GM12878 (cell line): Measurements from ENCODE around the gene UBE2F. TPM values are rescaled to one million over a fixed set of nuclear protein-coding genes. Genes with fewer than 3 reads are reported as not detected.
A peak's percentile ranks its signal among the peaks of the same experiment; 100 is the strongest.
"Not testable (repeated sequence)": the region's sequence is repeated elsewhere in the genome, so short reads cannot be mapped to it uniquely, and the experiment has no call there.

ENCODE experiments used
- ATAC-seq: fragments of 200-7000 bp; cut with Tn5 transposase; 3 replicates; pipeline ENCODE4 v1.9.1; 2020; ENCODE audit warnings: mild to moderate bottlenecking, moderate library complexity
- BruUV-seq: library from RNA; stranded (reverse); fragments of 400-500 nt; replicated peaks from 2 replicates; lab custom pipeline; 2021; lab: Mats Ljungman, UMichigan
- CTCF ChIA-PET: fragments of 300-600 bp; sonication (Branson Sonifier 250); formaldehyde crosslinking; extraction: SDS; loops from one replicate; lab custom pipeline; 2021; ENCODE audit warnings: inconsistent platforms; lab: Yijun Ruan, JAX
- POLR2A ChIA-PET: fragments of 350-600 bp; formaldehyde crosslinking; extraction: SDS; loops from one replicate; lab custom pipeline; 2021; ENCODE audit warnings: inconsistent platforms; lab: Charles Lee
- RAD21 ChIA-PET: fragments of 300-600 bp; sonication (Branson Sonifier 250); formaldehyde crosslinking; loops from one replicate; lab custom pipeline; 2023; ENCODE audit warnings: antibody characterized with exemption; ENCODE audit not compliant: unreplicated experiment; lab: Charles Lee
- SMC1A ChIA-PET: fragments of 300-600 bp; sonication (Branson Sonifier 250); formaldehyde crosslinking; loops from one replicate; lab custom pipeline; 2023; ENCODE audit not compliant: unreplicated experiment, uncharacterized antibody; lab: Charles Lee
- DNase-seq: peaks from one replicate; pipeline ENCODE4 v3.0.0-alpha.2; 2011; ENCODE audit warnings: low read depth, low spot score
- FAIRE-seq: peaks from 3 replicates; lab custom pipeline; 2011; peaks lifted over from hg19 to GRCh38; lab: Jason Lieb, UNC
- H2AFZ ChIP-seq: 2 replicates; pipeline ENCODE4 v1.6.0; 2011; ENCODE audit warnings: low read depth, low read length, control low read depth; ENCODE audit not compliant: control insufficient read depth
- H3K27ac ChIP-seq: 2 replicates; pipeline ENCODE4 v1.5.1; 2011; ENCODE audit warnings: control low read depth; ENCODE audit not compliant: control insufficient read depth, insufficient read depth
- H3K27me3 ChIP-seq, 2 experiments: replicated peaks in 1 of 2; 2 replicates each; pipeline versions ENCODE4 v1.6.0 to v1.6.1; 2011; ENCODE audit warnings: low read length in 1 of 2; ENCODE audit not compliant: control insufficient read depth in 2 of 2, insufficient read depth in 2 of 2
- H3K36me3 ChIP-seq, 2 experiments: 2 replicates each; pipeline ENCODE4 v1.5.1; 2011; ENCODE audit warnings: low read length in 1 of 2; ENCODE audit not compliant: control insufficient read depth in 2 of 2, insufficient read depth in 2 of 2
- H3K4me1 ChIP-seq: 2 replicates; pipeline ENCODE4 v1.6.1; 2011; ENCODE audit warnings: mild to moderate bottlenecking, low read length, moderate library complexity, mixed read lengths; ENCODE audit not compliant: control insufficient read depth, insufficient read depth
- H3K4me2 ChIP-seq: 2 replicates; pipeline ENCODE4 v1.6.0; 2011; ENCODE audit warnings: control low read depth; ENCODE audit not compliant: control insufficient read depth, insufficient read depth
- H3K4me3 ChIP-seq: fragments of 200-600 bp; sonication (generic); 2 replicates; pipeline ENCODE4 v1.5.1; 2016
- H3K79me2 ChIP-seq: 2 replicates; pipeline ENCODE4 v1.6.0; 2011; ENCODE audit warnings: low read length; ENCODE audit not compliant: control insufficient read depth, insufficient read depth
- H3K9ac ChIP-seq: 2 replicates; pipeline ENCODE4 v1.8.0; 2011; ENCODE audit warnings: low read length, control low read depth, mixed read lengths; ENCODE audit not compliant: control insufficient read depth, insufficient read depth
- H3K9me3 ChIP-seq: replicated peaks from 3 replicates; pipeline ENCODE4 v1.5.1; 2011; ENCODE audit warnings: mild to moderate bottlenecking, low read length; ENCODE audit not compliant: control insufficient read depth, insufficient read depth
- H4K20me1 ChIP-seq: 2 replicates; pipeline ENCODE4 v1.6.0; 2011; ENCODE audit not compliant: control insufficient read depth, insufficient read depth
- CBX5 ChIP-seq: sonication (generic); IDR thresholded peaks from 2 replicates; pipeline ENCODE4 v1.6.1; 2016; ENCODE audit warnings: low read depth, moderate library complexity, mild to moderate bottlenecking, inconsistent platforms
- NR2C2 ChIP-seq: IDR thresholded peaks from 2 replicates; pipeline ENCODE4 v1.6.1; 2011; ENCODE audit warnings: borderline replicate concordance, low read depth; ENCODE audit not compliant: control insufficient read depth, insufficient read length
- WGBS: methylation state at CpG from one replicate; pipeline ENCODE4 v1.1.6; 2016; ENCODE audit warnings: low lambda C conversion rate; ENCODE audit not compliant: insufficient replicate concordance, insufficient coverage; ENCODE audit errors: missing lambda C conversion rate; 5-methylcytosine and 5-hydroxymethylcytosine counted together
- in situ Hi-C: fragments of 300-500 bp; cut with MboI; formaldehyde crosslinking; loops from 9 replicates; pipeline ENCODE4 v1.14.3; 2018; ENCODE audit warnings: mixed read lengths
- intact Hi-C: fragments of 100-400 bp; cut with micrococcal nuclease; formaldehyde crosslinking; loops from one replicate; pipeline ENCODE4 v1.14.2; 2022; ENCODE audit not compliant: unreplicated experiment
- polyA plus RNA-seq, 11 experiments: library from polyadenylated mRNA; depleted of rRNA in 4 of 11; unstranded in 6 of 11; stranded (reverse) in 5 of 11; fragments of >200 nt; fragmentation: Nextera tagmentation in 4 of 11; fragmentation: Illumina TruSeq in 1 of 11; extraction: Ambion mirVana in 4 of 11; extraction: Trizol in 1 of 11; gene quantifications; 1 replicate in 1 of 11; 2 replicates in 10 of 11; pipeline versions ENCODE4 v1.2.1 to v1.2.3, GENCODE V29; 2011 to 2016; ENCODE audit warnings: inconsistent platforms in 2 of 11, missing spikeins in 2 of 11, low read depth in 1 of 11
- total RNA-seq, 4 experiments: library from RNA; depleted of rRNA in 3 of 4; stranded (reverse); fragments of >200 nt in 3 of 4; fragmentation: Illumina TruSeq in 1 of 4; extraction: Trizol in 1 of 4; gene quantifications; 2 replicates each; pipeline versions ENCODE4 v1.2.1 to v1.2.3, GENCODE V29; 2013 to 2021
- TF ChIP-seq, protein P1 (sequence below): IDR thresholded peaks from 2 replicates; pipeline ENCODE4 v1.6.1; 2012; ENCODE audit warnings: improper control_type of control experiment, low read depth, low read length; ENCODE audit not compliant: insufficient replicate concordance

UBE2F gene
- total and polyA plus RNA-seq, 10 of the 15 experiments (the other 5 are each of a cell fraction or from before 2014, with no cell fraction given) = 12.3 to 64.4 (median 31.5) TPM

DNA sequence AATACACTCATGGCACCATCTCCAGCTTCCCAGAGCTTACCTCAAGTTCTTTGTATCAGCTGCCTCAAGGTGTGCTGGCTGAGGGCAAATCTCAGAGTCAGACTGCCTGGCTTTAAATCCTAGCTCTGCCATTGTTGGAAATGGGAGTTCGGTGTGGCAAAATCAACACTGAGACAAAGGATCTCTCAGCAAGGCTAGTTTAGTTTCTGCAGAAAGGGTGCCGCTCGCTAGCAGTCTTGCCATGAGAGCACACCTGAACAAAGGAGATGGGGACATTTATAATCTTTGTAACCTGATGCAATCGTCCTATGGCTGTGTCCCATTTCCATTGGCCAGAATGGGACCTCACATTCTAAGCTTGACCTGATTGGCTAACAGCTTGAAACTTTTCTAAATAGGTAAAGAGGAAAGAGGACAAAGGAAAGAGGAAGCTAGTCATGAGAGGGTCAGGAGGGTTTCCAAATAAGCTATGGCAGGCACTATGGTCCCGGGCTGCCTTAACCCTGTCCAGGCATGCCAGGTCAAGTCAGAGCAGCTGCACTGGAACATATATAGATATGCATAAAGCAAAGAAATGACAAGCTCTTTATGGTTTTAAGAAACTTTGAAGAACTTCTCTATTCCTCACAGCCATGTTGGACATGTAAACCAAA, 4.3 kb upstream of the UBE2F start:
- 47% methylated on average over 5 of the region's 5 CpGs for WGBS
- POLR2A ChIA-PET = no interaction called here
- Histone ChIP-seq H3K4me3 (no peak overlapping the region), H3K4me2 (no peak overlapping the region), H3K27ac (no peak overlapping the region), H3K36me3 (no peaks in the 10 kb centered on the region), H4K20me1 (no peaks in the 10 kb centered on the region), H3K4me1 (no peaks in the 10 kb centered on the region), H3K27me3 (no peaks in the 10 kb centered on the region; a peak in 1 of 4 replicates), H2AFZ (no peak overlapping the region), H3K9me3 (peaks cover 6% of the 10 kb centered on the region; the same call in 2 of the 3 replicates), H3K79me2 (peaks cover 3% of the 10 kb centered on the region), H3K9ac (no peak overlapping the region)
- DNase-seq (no peak), ATAC-seq (no peak), FAIRE-seq (no peak)
- SMC1A ChIA-PET = no interaction called here
- CTCF ChIA-PET = interaction anchor here (1.2 to 1.5 kb wide), 2 partner anchors 15 to 38 kb away, joined by 3 read pairs; no protein-coding TSS in a partner anchor
- intact Hi-C loops (no loop called here), in situ Hi-C loops (no loop called here)
- BruUV-seq = no TSS peak
- TF ChIP-seq CBX5 = peak; percentile 79; the same call in 1 of the 2 replicates
- TF ChIP-seq, protein P1, sequence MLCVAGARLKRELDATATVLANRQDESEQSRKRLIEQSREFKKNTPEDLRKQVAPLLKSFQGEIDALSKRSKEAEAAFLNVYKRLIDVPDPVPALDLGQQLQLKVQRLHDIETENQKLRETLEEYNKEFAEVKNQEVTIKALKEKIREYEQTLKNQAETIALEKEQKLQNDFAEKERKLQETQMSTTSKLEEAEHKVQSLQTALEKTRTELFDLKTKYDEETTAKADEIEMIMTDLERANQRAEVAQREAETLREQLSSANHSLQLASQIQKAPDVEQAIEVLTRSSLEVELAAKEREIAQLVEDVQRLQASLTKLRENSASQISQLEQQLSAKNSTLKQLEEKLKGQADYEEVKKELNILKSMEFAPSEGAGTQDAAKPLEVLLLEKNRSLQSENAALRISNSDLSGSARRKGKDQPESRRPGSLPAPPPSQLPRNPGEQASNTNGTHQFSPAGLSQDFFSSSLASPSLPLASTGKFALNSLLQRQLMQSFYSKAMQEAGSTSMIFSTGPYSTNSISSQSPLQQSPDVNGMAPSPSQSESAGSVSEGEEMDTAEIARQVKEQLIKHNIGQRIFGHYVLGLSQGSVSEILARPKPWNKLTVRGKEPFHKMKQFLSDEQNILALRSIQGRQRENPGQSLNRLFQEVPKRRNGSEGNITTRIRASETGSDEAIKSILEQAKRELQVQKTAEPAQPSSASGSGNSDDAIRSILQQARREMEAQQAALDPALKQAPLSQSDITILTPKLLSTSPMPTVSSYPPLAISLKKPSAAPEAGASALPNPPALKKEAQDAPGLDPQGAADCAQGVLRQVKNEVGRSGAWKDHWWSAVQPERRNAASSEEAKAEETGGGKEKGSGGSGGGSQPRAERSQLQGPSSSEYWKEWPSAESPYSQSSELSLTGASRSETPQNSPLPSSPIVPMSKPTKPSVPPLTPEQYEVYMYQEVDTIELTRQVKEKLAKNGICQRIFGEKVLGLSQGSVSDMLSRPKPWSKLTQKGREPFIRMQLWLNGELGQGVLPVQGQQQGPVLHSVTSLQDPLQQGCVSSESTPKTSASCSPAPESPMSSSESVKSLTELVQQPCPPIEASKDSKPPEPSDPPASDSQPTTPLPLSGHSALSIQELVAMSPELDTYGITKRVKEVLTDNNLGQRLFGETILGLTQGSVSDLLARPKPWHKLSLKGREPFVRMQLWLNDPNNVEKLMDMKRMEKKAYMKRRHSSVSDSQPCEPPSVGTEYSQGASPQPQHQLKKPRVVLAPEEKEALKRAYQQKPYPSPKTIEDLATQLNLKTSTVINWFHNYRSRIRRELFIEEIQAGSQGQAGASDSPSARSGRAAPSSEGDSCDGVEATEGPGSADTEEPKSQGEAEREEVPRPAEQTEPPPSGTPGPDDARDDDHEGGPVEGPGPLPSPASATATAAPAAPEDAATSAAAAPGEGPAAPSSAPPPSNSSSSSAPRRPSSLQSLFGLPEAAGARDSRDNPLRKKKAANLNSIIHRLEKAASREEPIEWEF = no peak
- no peak for TF ChIP-seq NR2C2
- RAD21 ChIA-PET = no interaction called here

DNA sequence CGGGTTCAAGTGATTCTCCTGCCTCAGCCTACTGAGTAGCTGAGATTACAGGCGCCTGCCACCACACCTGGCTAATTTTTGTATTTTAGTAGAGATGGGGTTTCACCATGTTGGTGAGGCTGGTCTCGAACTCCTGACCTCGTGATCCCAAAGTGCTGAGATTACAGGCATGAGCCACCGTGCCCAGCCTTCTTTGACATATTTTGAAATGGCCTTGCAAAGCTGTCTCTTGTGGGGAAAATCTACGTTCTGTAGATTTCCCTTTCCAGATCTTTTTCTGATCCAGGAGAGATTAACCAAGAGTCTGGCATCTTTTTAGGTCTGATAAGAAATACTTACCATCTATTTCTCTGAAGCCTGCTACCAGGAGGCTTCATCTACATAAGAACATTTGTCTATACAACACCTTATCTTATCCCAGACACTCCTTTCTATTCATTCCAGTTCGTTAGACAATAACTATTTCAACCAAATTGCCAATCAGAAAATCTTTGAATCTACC, 3.3 kb upstream of the UBE2F start:
- intact Hi-C loops, H3K4me2 ChIP-seq, H3K27ac ChIP-seq, H4K20me1 ChIP-seq, H2AFZ ChIP-seq, H3K4me1 ChIP-seq, in situ Hi-C loops, H3K4me3 ChIP-seq, H3K9ac ChIP-seq, RAD21 ChIA-PET, POLR2A ChIA-PET, SMC1A ChIA-PET, FAIRE-seq, H3K9me3 ChIP-seq, DNase-seq, H3K27me3 ChIP-seq, H3K36me3 ChIP-seq, BruUV-seq, ATAC-seq: not testable (repeated sequence)
- 18% methylated on average over 7 of the region's 7 CpGs for whole genome bisulfite sequencing
- CTCF ChIA-PET = interaction anchor here (1.5 kb wide), 1 partner anchor 39 kb away, joined by 3 read pairs; no protein-coding TSS in a partner anchor
- H3K79me2 ChIP-seq = peaks cover 12% of the 10 kb centered on the region
